ENCODE results near the gene FOXK2.
A peak's percentile ranks its signal among the peaks of the same experiment; 100 is the strongest.

The FOXK2 gene

GRCh38 chr17:82638183-82638773 is 118.7 kb downstream of the FOXK2 start:
- no peak for DNase-seq (ENCODE audit: low read depth in 1 of 2, low spot score in 1 of 2)

- no peak for DNase-seq (ENCODE audit: low read depth in 1 of 2, low spot score in 1 of 2)
Measured at GRCh38 chr17:82639628-82640027, 120.1 kb downstream of the FOXK2 start.

GRCh38 chr17:82640036-82640435 is 120.5 kb downstream of the FOXK2 start:
- DNase-seq (ENCODE audit: low read depth in 1 of 2, low spot score in 1 of 2): no peak

- DNase-seq (ENCODE audit: low read depth in 1 of 2, low spot score in 1 of 2): no peak
Measured at GRCh38 chr17:82642022-82642421, 122.5 kb downstream of the FOXK2 start.

- no peak for DNase-seq (ENCODE audit: low read depth in 1 of 2, low spot score in 1 of 2)
Measured at GRCh38 chr17:82644148-82644547, 124.6 kb downstream of the FOXK2 start.

- no peak for DNase-seq (ENCODE audit: low read depth in 1 of 2, low spot score in 1 of 2)
Measured at GRCh38 chr17:82645516-82645915, 126.0 kb downstream of the FOXK2 start.

- DNase-seq (ENCODE audit: low read depth in 1 of 2, low spot score in 1 of 2): peak in 1 of 2 donors; percentile 35
Measured at GRCh38 chr17:82647593-82648164, 128.1 kb downstream of the FOXK2 start.

GRCh38 chr17:82648165-82648668 is 128.7 kb downstream of the FOXK2 start, which contains the start of gene WDR45B:
Gene WDR45B, minus strand, starts transcription at chr17:82648444. Its CDS starts 104 bp downstream, at chr17:82648340.
- DNase-seq (ENCODE audit: low read depth in 1 of 2, low spot score in 1 of 2): peak; percentile 75 to 85

- peak in 1 of 2 donors; percentile 46 for DNase-seq (ENCODE audit: low read depth in 1 of 2, low spot score in 1 of 2)
Measured at GRCh38 chr17:82648742-82649331, 129.3 kb downstream of the FOXK2 start.

- no peak for DNase-seq (ENCODE audit: low read depth in 1 of 2, low spot score in 1 of 2)
Measured at GRCh38 chr17:82649501-82650261, 130.1 kb downstream of the FOXK2 start.

GRCh38 chr17:82650723-82651122 is 131.2 kb downstream of the FOXK2 start:
- no peak for DNase-seq (ENCODE audit: low read depth in 1 of 2, low spot score in 1 of 2)

- DNase-seq (ENCODE audit: low read depth in 1 of 2, low spot score in 1 of 2): no peak
Measured at GRCh38 chr17:82653651-82654528, 134.4 kb downstream of the FOXK2 start.

Measured in activated T-helper 1 cell treated with anti-CD3 and anti-CD28 coated beads, Interleukin-2, amount 50 U/mL, for 16 hours (primary cell).